Dendritic cell treated with granulocyte-macrophage colony-stimulating factor and Interleukin-4, amounts not matched to agents 40 ng/mL and 50 ng/mL, for 4 days (primary cell): Measurements from ENCODE around the gene KDM4C.

Source experiments
- H3K27ac Mint-ChIP-seq: one replicate; pipeline ENCODE4 v1.8.0; 2022; ENCODE audit warnings: mild to moderate bottlenecking, mixed read lengths
- H3K27me3 Mint-ChIP-seq: one replicate; pipeline ENCODE4 v1.8.0; 2022; ENCODE audit warnings: mild to moderate bottlenecking, mixed read lengths
- H3K36me3 Mint-ChIP-seq: one replicate; pipeline ENCODE4 v1.8.0; 2022; ENCODE audit warnings: low read depth, mixed read lengths
- H3K4me1 Mint-ChIP-seq: one replicate; pipeline ENCODE4 v1.8.0; 2022; ENCODE audit warnings: low read depth, mixed read lengths
- H3K4me3 Mint-ChIP-seq: one replicate; pipeline ENCODE4 v1.8.0; 2022; ENCODE audit warnings: mild to moderate bottlenecking, moderate library complexity, mixed read lengths
- H3K9me3 Mint-ChIP-seq: one replicate; pipeline ENCODE4 v1.8.0; 2022; ENCODE audit warnings: mixed read lengths
- intact Hi-C: fragments of 100-400 bp; cut with micrococcal nuclease; formaldehyde crosslinking; loops from one replicate; pipeline ENCODE4 v1.15.0; 2022

The KDM4C gene

GRCh38 chr9:7139886-7140285 is 382.1 kb downstream of the KDM4C start:
- Mint-ChIP-seq H3K27me3 (no peaks in the 10 kb centered on the region), H3K4me3 (no peak overlapping the region), H3K36me3 (peaks cover 72% of the 10 kb centered on the region), H3K4me1 (no peaks in the 10 kb centered on the region), H3K27ac (no peak overlapping the region), H3K9me3 (no peaks in the 10 kb centered on the region)
- intact Hi-C loops: no loop called here

- Mint-ChIP-seq H3K27ac (no peak overlapping the region), H3K36me3 (peaks cover 72% of the 10 kb centered on the region), H3K4me1 (no peaks in the 10 kb centered on the region), H3K4me3 (no peak overlapping the region), H3K27me3 (no peaks in the 10 kb centered on the region), H3K9me3 (no peaks in the 10 kb centered on the region)
- intact Hi-C loops: no loop called here
These were observed 382.6 kb downstream of the KDM4C start for GRCh38 chr9:7140401-7140800.

- peaks cover 78% of the 10 kb centered on the region for H3K36me3 Mint-ChIP-seq
- H3K27me3 Mint-ChIP-seq: no peaks in the 10 kb centered on the region
- H3K27ac Mint-ChIP-seq: no peak overlapping the region
- H3K4me1 Mint-ChIP-seq: no peaks in the 10 kb centered on the region
- no peaks in the 10 kb centered on the region for H3K9me3 Mint-ChIP-seq
- intact Hi-C loops: no loop called here
- H3K4me3 Mint-ChIP-seq: no peak overlapping the region
These were observed 385.9 kb downstream of the KDM4C start for GRCh38 chr9:7143645-7144200.

- H3K9me3 Mint-ChIP-seq: no peaks in the 10 kb centered on the region
- H3K36me3 Mint-ChIP-seq: peaks cover 76% of the 10 kb centered on the region
- intact Hi-C loops: no loop called here
- H3K4me1 Mint-ChIP-seq: peaks cover 7% of the 10 kb centered on the region
- H3K27me3 Mint-ChIP-seq: no peaks in the 10 kb centered on the region
- H3K27ac Mint-ChIP-seq: no peak overlapping the region
- no peak overlapping the region for H3K4me3 Mint-ChIP-seq
These were observed 386.7 kb downstream of the KDM4C start for GRCh38 chr9:7144265-7145046.

GRCh38 chr9:7145361-7146069 is 387.7 kb downstream of the KDM4C start:
- no peak overlapping the region for H3K4me3 Mint-ChIP-seq
- H3K9me3 Mint-ChIP-seq: no peaks in the 10 kb centered on the region
- intact Hi-C loops: no loop called here
- H3K4me1 Mint-ChIP-seq: peaks cover 17% of the 10 kb centered on the region
- H3K36me3 Mint-ChIP-seq: peaks cover 68% of the 10 kb centered on the region
- H3K27me3 Mint-ChIP-seq: no peaks in the 10 kb centered on the region
- no peak overlapping the region for H3K27ac Mint-ChIP-seq

GRCh38 chr9:7146582-7146981 is 388.8 kb downstream of the KDM4C start:
- H3K4me1 Mint-ChIP-seq: peaks cover 21% of the 10 kb centered on the region
- H3K27ac Mint-ChIP-seq: no peak overlapping the region
- H3K27me3 Mint-ChIP-seq: no peaks in the 10 kb centered on the region
- no peak overlapping the region for H3K4me3 Mint-ChIP-seq
- intact Hi-C loops: no loop called here
- H3K9me3 Mint-ChIP-seq: no peaks in the 10 kb centered on the region
- H3K36me3 Mint-ChIP-seq: peaks cover 57% of the 10 kb centered on the region

GRCh38 chr9:7147121-7148090 is 389.6 kb downstream of the KDM4C start:
- Mint-ChIP-seq H3K4me3 (no peak overlapping the region), H3K4me1 (peaks cover 21% of the 10 kb centered on the region), H3K27me3 (no peaks in the 10 kb centered on the region), H3K9me3 (no peaks in the 10 kb centered on the region), H3K27ac (no peak overlapping the region), H3K36me3 (peaks cover 54% of the 10 kb centered on the region)
- intact Hi-C loops: no loop called here

GRCh38 chr9:7148243-7148765 is 390.5 kb downstream of the KDM4C start:
- Mint-ChIP-seq H3K4me3 (no peak overlapping the region), H3K9me3 (no peaks in the 10 kb centered on the region), H3K27me3 (no peaks in the 10 kb centered on the region), H3K27ac (no peak overlapping the region), H3K4me1 (peaks cover 21% of the 10 kb centered on the region), H3K36me3 (peaks cover 53% of the 10 kb centered on the region)
- intact Hi-C loops: no loop called here

- no peak overlapping the region for H3K4me3 Mint-ChIP-seq
- no peaks in the 10 kb centered on the region for H3K27me3 Mint-ChIP-seq
- no peaks in the 10 kb centered on the region for H3K9me3 Mint-ChIP-seq
- H3K27ac Mint-ChIP-seq: no peak overlapping the region
- peaks cover 61% of the 10 kb centered on the region for H3K36me3 Mint-ChIP-seq
- intact Hi-C loops: no loop called here
- H3K4me1 Mint-ChIP-seq: peaks cover 21% of the 10 kb centered on the region
These were observed 391.5 kb downstream of the KDM4C start for GRCh38 chr9:7149258-7149657.

GRCh38 chr9:7150153-7150890 is 392.5 kb downstream of the KDM4C start:
- Mint-ChIP-seq H3K4me1 (peaks cover 21% of the 10 kb centered on the region), H3K27me3 (no peaks in the 10 kb centered on the region), H3K36me3 (peaks cover 52% of the 10 kb centered on the region), H3K27ac (peak overlapping the region; percentile 34), H3K4me3 (peak overlapping the region; percentile 13), H3K9me3 (no peaks in the 10 kb centered on the region)
- intact Hi-C loops: no loop called here

- Mint-ChIP-seq H3K27me3 (no peaks in the 10 kb centered on the region), H3K27ac (no peak overlapping the region), H3K36me3 (peaks cover 40% of the 10 kb centered on the region), H3K4me3 (no peak overlapping the region), H3K4me1 (peaks cover 21% of the 10 kb centered on the region), H3K9me3 (no peaks in the 10 kb centered on the region)
- intact Hi-C loops: no loop called here
These were observed 395.4 kb downstream of the KDM4C start for GRCh38 chr9:7153134-7153533.

GRCh38 chr9:7153566-7153965 is 395.8 kb downstream of the KDM4C start:
- H3K9me3 Mint-ChIP-seq: no peaks in the 10 kb centered on the region
- no peaks in the 10 kb centered on the region for H3K27me3 Mint-ChIP-seq
- no peak overlapping the region for H3K27ac Mint-ChIP-seq
- intact Hi-C loops: no loop called here
- H3K36me3 Mint-ChIP-seq: peaks cover 40% of the 10 kb centered on the region
- H3K4me1 Mint-ChIP-seq: peaks cover 21% of the 10 kb centered on the region
- no peak overlapping the region for H3K4me3 Mint-ChIP-seq
